GM18870 (cell line): ENCODE measurements around the gene AMH.

Experiments
- ATAC-seq: cut with Tn5 transposase; IDR thresholded peaks from one replicate; pipeline ENCODE4 v1.9.1; 2021; ENCODE audit warnings: moderate library complexity; ENCODE audit not compliant: unreplicated experiment

AMH gene

GRCh38 chr19:2282862-2283237 is 33.7 kb downstream of the AMH start:
- ATAC-seq: no peak

- no peak for ATAC-seq
These were observed 34.8 kb downstream of the AMH start for GRCh38 chr19:2283835-2284507.

- ATAC-seq: no peak
These were observed 37.4 kb downstream of the AMH start for GRCh38 chr19:2286402-2287140.

- no peak for ATAC-seq
These were observed 38.6 kb downstream of the AMH start for GRCh38 chr19:2287585-2288337.

GRCh38 chr19:2288338-2288817 is 39.3 kb downstream of the AMH start:
- ATAC-seq: no peak

- ATAC-seq: no peak
These were observed 39.9 kb downstream of the AMH start for GRCh38 chr19:2288818-2289713.

GRCh38 chr19:2289714-2290435 is 40.8 kb downstream of the AMH start:
- ATAC-seq: no peak

GRCh38 chr19:2290441-2291184 is 41.5 kb downstream of the AMH start:
- no peak for ATAC-seq

- no peak for ATAC-seq
These were observed 42.1 kb downstream of the AMH start for GRCh38 chr19:2291185-2291751.

- ATAC-seq: no peak
These were observed 45.7 kb downstream of the AMH start for GRCh38 chr19:2294687-2295335.

- ATAC-seq: no peak
These were observed 47.0 kb downstream of the AMH start for GRCh38 chr19:2296141-2296540.

GRCh38 chr19:2300533-2300932 is 51.4 kb downstream of the AMH start:
- no peak for ATAC-seq
